HUES48 (cell line): ENCODE measurements around the gene CTNNA2.

Experiments
- H3K27ac ChIP-seq: one replicate; pipeline ENCODE4 v1.7.0; 2013; ENCODE audit warnings: low read depth, low read length, inconsistent platforms
- H3K27me3 ChIP-seq: 2 replicates; pipeline ENCODE4 v1.6.1; 2013; ENCODE audit warnings: mild to moderate bottlenecking, low read length; ENCODE audit not compliant: control insufficient read depth, insufficient read depth
- H3K36me3 ChIP-seq: 2 replicates; pipeline ENCODE4 v1.6.1; 2013; ENCODE audit warnings: low read length; ENCODE audit not compliant: control insufficient read depth, insufficient read depth
- H3K4me1 ChIP-seq: 2 replicates; pipeline ENCODE4 v1.6.1; 2013; ENCODE audit warnings: mild to moderate bottlenecking, low read length; ENCODE audit not compliant: control insufficient read depth, insufficient read depth
- H3K4me3 ChIP-seq: 2 replicates; pipeline ENCODE4 v1.5.1; 2013; ENCODE audit warnings: mild to moderate bottlenecking, low read depth, low read length
- H3K9ac ChIP-seq: 2 replicates; pipeline ENCODE4 v1.6.1; 2013; ENCODE audit warnings: mild to moderate bottlenecking, low read depth, low read length, moderate library complexity
- H3K9me3 ChIP-seq: 2 replicates; pipeline ENCODE4 v1.6.1; 2013; ENCODE audit warnings: low read length; ENCODE audit not compliant: control insufficient read depth, insufficient read depth

CTNNA2 gene

GRCh38 chr2:79980116-79980515 is 467.3 kb downstream of the CTNNA2 start:
- Histone ChIP-seq H3K27ac (no peak overlapping the region), H3K9me3 (no peaks in the 10 kb centered on the region), H3K4me3 (no peak overlapping the region), H3K4me1 (peaks cover 48% of the 10 kb centered on the region), H3K9ac (no peak overlapping the region), H3K36me3 (no peaks in the 10 kb centered on the region), H3K27me3 (no peaks in the 10 kb centered on the region)

- no peaks in the 10 kb centered on the region for H3K9me3 ChIP-seq
- H3K36me3 ChIP-seq: no peaks in the 10 kb centered on the region
- H3K9ac ChIP-seq: no peak overlapping the region
- H3K27me3 ChIP-seq: no peaks in the 10 kb centered on the region
- H3K4me1 ChIP-seq: peaks cover 45% of the 10 kb centered on the region
- no peak overlapping the region for H3K27ac ChIP-seq
- H3K4me3 ChIP-seq: no peak overlapping the region
Measured at GRCh38 chr2:79980816-79981215, 468.0 kb downstream of the CTNNA2 start.

- H3K27ac ChIP-seq: no peak overlapping the region
- no peaks in the 10 kb centered on the region for H3K36me3 ChIP-seq
- H3K9ac ChIP-seq: no peak overlapping the region
- H3K9me3 ChIP-seq: no peaks in the 10 kb centered on the region
- H3K4me3 ChIP-seq: no peak overlapping the region
- H3K27me3 ChIP-seq: no peaks in the 10 kb centered on the region
- H3K4me1 ChIP-seq: peaks cover 40% of the 10 kb centered on the region
Measured at GRCh38 chr2:79981316-79981715, 468.5 kb downstream of the CTNNA2 start.

GRCh38 chr2:79982445-79982844 is 469.6 kb downstream of the CTNNA2 start:
- Histone ChIP-seq H3K27me3 (no peaks in the 10 kb centered on the region), H3K36me3 (no peaks in the 10 kb centered on the region), H3K27ac (no peak overlapping the region), H3K4me3 (no peak overlapping the region), H3K9ac (no peak overlapping the region), H3K9me3 (no peaks in the 10 kb centered on the region), H3K4me1 (peaks cover 28% of the 10 kb centered on the region)

GRCh38 chr2:79984476-79984875 is 471.6 kb downstream of the CTNNA2 start:
- H3K4me1 ChIP-seq: peaks cover 17% of the 10 kb centered on the region
- H3K27ac ChIP-seq: no peak overlapping the region
- no peaks in the 10 kb centered on the region for H3K27me3 ChIP-seq
- H3K9me3 ChIP-seq: no peaks in the 10 kb centered on the region
- H3K9ac ChIP-seq: no peak overlapping the region
- no peaks in the 10 kb centered on the region for H3K36me3 ChIP-seq
- H3K4me3 ChIP-seq: no peak overlapping the region

GRCh38 chr2:79985145-79985544 is 472.3 kb downstream of the CTNNA2 start:
- H3K27ac ChIP-seq: no peak overlapping the region
- H3K9me3 ChIP-seq: no peaks in the 10 kb centered on the region
- peaks cover 11% of the 10 kb centered on the region for H3K4me1 ChIP-seq
- no peak overlapping the region for H3K9ac ChIP-seq
- H3K36me3 ChIP-seq: no peaks in the 10 kb centered on the region
- no peaks in the 10 kb centered on the region for H3K27me3 ChIP-seq
- H3K4me3 ChIP-seq: no peak overlapping the region

- Histone ChIP-seq H3K4me1 (peaks cover 8% of the 10 kb centered on the region), H3K9me3 (no peaks in the 10 kb centered on the region), H3K36me3 (no peaks in the 10 kb centered on the region), H3K4me3 (no peak overlapping the region), H3K9ac (no peak overlapping the region), H3K27ac (no peak overlapping the region), H3K27me3 (no peaks in the 10 kb centered on the region)
Measured at GRCh38 chr2:79985571-79985970, 472.7 kb downstream of the CTNNA2 start.

GRCh38 chr2:79993144-79993543 is 480.3 kb downstream of the CTNNA2 start:
- Histone ChIP-seq H3K9me3 (no peaks in the 10 kb centered on the region), H3K27ac (no peak overlapping the region), H3K4me3 (no peak overlapping the region), H3K4me1 (no peaks in the 10 kb centered on the region), H3K36me3 (no peaks in the 10 kb centered on the region), H3K9ac (no peak overlapping the region), H3K27me3 (no peaks in the 10 kb centered on the region)

GRCh38 chr2:79994161-79994560 is 481.3 kb downstream of the CTNNA2 start:
- H3K27ac ChIP-seq: no peak overlapping the region
- no peak overlapping the region for H3K4me3 ChIP-seq
- H3K36me3 ChIP-seq: no peaks in the 10 kb centered on the region
- no peak overlapping the region for H3K9ac ChIP-seq
- H3K27me3 ChIP-seq: no peaks in the 10 kb centered on the region
- no peaks in the 10 kb centered on the region for H3K9me3 ChIP-seq
- H3K4me1 ChIP-seq: no peaks in the 10 kb centered on the region

GRCh38 chr2:79994965-79995364 is 482.1 kb downstream of the CTNNA2 start:
- H3K9ac ChIP-seq: no peak overlapping the region
- H3K4me3 ChIP-seq: no peak overlapping the region
- H3K27me3 ChIP-seq: no peaks in the 10 kb centered on the region

GRCh38 chr2:79996709-79997108 is 483.9 kb downstream of the CTNNA2 start:
- H3K9me3 ChIP-seq: no peaks in the 10 kb centered on the region

More at GRCh38 chr2:79994965-79995364, 482.1 kb downstream of the CTNNA2 start:
- Histone ChIP-seq H3K4me1 (no peaks in the 10 kb centered on the region), H3K9me3 (no peaks in the 10 kb centered on the region), H3K27ac (no peak overlapping the region), H3K36me3 (no peaks in the 10 kb centered on the region)

GRCh38 chr2:80001701-80002101 is 488.9 kb downstream of the CTNNA2 start:
- Histone ChIP-seq H3K27ac (no peak overlapping the region), H3K27me3 (peaks cover 15% of the 10 kb centered on the region), H3K4me1 (no peaks in the 10 kb centered on the region), H3K4me3 (no peak overlapping the region), H3K9ac (no peak overlapping the region), H3K36me3 (no peaks in the 10 kb centered on the region), H3K9me3 (no peaks in the 10 kb centered on the region)

More at GRCh38 chr2:79996709-79997108, 483.9 kb downstream of the CTNNA2 start:
- H3K27me3 ChIP-seq: no peaks in the 10 kb centered on the region
- no peak overlapping the region for H3K4me3 ChIP-seq
- no peaks in the 10 kb centered on the region for H3K4me1 ChIP-seq
- no peak overlapping the region for H3K9ac ChIP-seq
- H3K27ac ChIP-seq: no peak overlapping the region
- H3K36me3 ChIP-seq: no peaks in the 10 kb centered on the region
